BJ (cell line): ENCODE data around the gene KLLN. TPM values are rescaled to one million over a fixed set of nuclear protein-coding genes. Genes with fewer than 3 reads are reported as not detected.
A peak's percentile ranks its signal among the peaks of the same experiment; 100 is the strongest.
"Not testable (repeated sequence)": the region's sequence is repeated elsewhere in the genome, so short reads cannot be mapped to it uniquely, and the experiment has no call there.

Experiments used
- CTCF ChIA-PET: fragments of 350-600 bp; formaldehyde crosslinking; extraction: SDS; loops from one replicate; lab custom pipeline; 2021; ENCODE audit warnings: antibody characterized with exemption, inconsistent platforms; lab: Yijun Ruan, JAX
- POLR2A ChIA-PET: fragments of 300-600 bp; sonication (Branson Sonifier 250); formaldehyde crosslinking; extraction: SDS; loops from one replicate; lab custom pipeline; 2021; ENCODE audit warnings: antibody characterized with exemption; lab: Charles Lee
- DNase-seq: peaks from one replicate; pipeline ENCODE4 v3.0.0-alpha.2; 2011; ENCODE audit warnings: low read depth
- H3K27me3 ChIP-seq: 2 replicates; pipeline ENCODE4 v1.6.0; 2011; ENCODE audit warnings: low read length; ENCODE audit not compliant: control insufficient read depth, insufficient read depth
- H3K36me3 ChIP-seq: 2 replicates; pipeline ENCODE4 v1.5.1; 2011; ENCODE audit warnings: low read length; ENCODE audit not compliant: control insufficient read depth, insufficient read depth
- H3K4me3 ChIP-seq: 2 replicates; pipeline ENCODE4 v1.5.1; 2011; ENCODE audit warnings: low read depth, mild to moderate bottlenecking, control low read depth, low read length
- polyA plus RNA-seq: library from polyadenylated mRNA; depleted of rRNA; stranded (reverse); fragments of >200 nt; gene quantifications from 2 replicates; pipeline ENCODE4 v1.2.3, GENCODE V29; 2011
- TF ChIP-seq, protein P1 (sequence below): IDR thresholded peaks from 2 replicates; pipeline ENCODE4 v1.5.1; 2011; ENCODE audit warnings: low read depth, mild to moderate bottlenecking, control low read depth, inconsistent platforms, low read length, moderate library complexity; ENCODE audit not compliant: insufficient read depth

Gene KLLN
- polyA plus RNA-seq, 1 experiment = 0.42 TPM

DNA sequence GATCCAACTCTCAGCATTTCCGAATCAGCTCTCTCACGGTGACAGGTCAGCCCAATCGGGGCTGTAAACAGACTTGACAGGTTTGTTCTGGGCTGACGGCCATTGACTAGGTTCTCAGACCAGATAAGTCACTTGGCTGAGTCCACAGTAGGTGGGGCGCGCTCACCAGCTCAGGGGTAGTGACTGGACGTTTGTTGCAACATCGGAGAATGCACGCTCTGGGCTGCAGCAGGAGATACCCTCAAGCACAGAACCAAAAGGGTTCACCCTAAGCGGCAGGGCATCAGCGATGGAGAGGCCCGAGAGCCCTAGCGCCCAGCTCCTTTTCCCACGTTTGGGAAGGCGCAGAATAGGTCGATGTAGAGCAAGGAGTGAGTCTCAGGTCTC, 1.8 kb downstream of the KLLN start:
- TF ChIP-seq, protein P1, sequence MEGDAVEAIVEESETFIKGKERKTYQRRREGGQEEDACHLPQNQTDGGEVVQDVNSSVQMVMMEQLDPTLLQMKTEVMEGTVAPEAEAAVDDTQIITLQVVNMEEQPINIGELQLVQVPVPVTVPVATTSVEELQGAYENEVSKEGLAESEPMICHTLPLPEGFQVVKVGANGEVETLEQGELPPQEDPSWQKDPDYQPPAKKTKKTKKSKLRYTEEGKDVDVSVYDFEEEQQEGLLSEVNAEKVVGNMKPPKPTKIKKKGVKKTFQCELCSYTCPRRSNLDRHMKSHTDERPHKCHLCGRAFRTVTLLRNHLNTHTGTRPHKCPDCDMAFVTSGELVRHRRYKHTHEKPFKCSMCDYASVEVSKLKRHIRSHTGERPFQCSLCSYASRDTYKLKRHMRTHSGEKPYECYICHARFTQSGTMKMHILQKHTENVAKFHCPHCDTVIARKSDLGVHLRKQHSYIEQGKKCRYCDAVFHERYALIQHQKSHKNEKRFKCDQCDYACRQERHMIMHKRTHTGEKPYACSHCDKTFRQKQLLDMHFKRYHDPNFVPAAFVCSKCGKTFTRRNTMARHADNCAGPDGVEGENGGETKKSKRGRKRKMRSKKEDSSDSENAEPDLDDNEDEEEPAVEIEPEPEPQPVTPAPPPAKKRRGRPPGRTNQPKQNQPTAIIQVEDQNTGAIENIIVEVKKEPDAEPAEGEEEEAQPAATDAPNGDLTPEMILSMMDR = peak; percentile 39; the same call in 1 of the 2 replicates
- Histone ChIP-seq H3K36me3 (no peaks in the 10 kb centered on the region), H3K27me3 (no peaks in the 10 kb centered on the region), H3K4me3 (peak overlapping the region; percentile 84)
- ChIA-PET CTCF (interaction anchor here (0.7 to 6.3 kb wide), 12 partner anchors 11 to 693 kb away, joined by 3 to 45 read pairs (median 4); no protein-coding TSS in a partner anchor), POLR2A (interaction anchor here (1.1 to 1.2 kb wide), 2 partner anchors 325 to 327 kb away, joined by 3 to 6 read pairs; no protein-coding TSS in a partner anchor)
- DNase-seq = no peak

DNA sequence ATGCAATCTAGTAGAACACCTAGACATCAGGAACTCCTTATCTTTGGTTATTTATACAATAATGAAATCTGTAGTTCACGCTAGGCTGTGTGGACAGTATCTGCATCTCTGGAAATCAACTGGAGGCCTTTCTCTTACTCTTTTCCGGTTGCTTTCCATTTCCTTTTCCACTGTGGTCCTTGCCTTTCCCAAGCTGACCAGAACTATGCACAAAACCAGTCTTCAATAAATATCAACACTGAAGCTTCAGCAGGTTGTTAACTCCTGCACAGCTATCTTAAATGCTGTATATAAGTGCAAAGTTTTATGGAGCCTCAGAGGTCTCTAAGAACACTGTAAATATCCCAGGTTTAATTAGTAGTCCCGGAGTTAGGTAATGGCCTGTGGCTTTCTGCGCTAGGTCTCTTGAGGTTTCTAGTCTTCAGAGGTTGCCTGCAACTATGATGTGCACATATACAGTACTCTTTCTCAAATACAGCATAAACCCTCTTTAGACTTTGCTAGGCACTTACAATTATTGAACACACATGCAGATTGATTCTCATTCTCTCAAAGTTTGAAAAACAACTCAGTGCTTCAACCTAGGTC, 2.4 kb downstream of the KLLN start:
- H3K27me3 ChIP-seq = no peaks in the 10 kb centered on the region
- peak overlapping the region; percentile 84; the same call in 1 of the 2 replicates for H3K4me3 ChIP-seq
- TF ChIP-seq, protein P1 = no peak
- POLR2A ChIA-PET = interaction anchor here (1.1 kb wide), 1 partner anchor 328 kb away, joined by 6 read pairs; no protein-coding TSS in a partner anchor
- CTCF ChIA-PET = interaction anchor here (1.0 to 6.3 kb wide), 8 partner anchors 10 to 692 kb away, joined by 3 to 45 read pairs (median 4); no protein-coding TSS in a partner anchor
- no peaks in the 10 kb centered on the region for H3K36me3 ChIP-seq
- no peak for DNase-seq

DNA sequence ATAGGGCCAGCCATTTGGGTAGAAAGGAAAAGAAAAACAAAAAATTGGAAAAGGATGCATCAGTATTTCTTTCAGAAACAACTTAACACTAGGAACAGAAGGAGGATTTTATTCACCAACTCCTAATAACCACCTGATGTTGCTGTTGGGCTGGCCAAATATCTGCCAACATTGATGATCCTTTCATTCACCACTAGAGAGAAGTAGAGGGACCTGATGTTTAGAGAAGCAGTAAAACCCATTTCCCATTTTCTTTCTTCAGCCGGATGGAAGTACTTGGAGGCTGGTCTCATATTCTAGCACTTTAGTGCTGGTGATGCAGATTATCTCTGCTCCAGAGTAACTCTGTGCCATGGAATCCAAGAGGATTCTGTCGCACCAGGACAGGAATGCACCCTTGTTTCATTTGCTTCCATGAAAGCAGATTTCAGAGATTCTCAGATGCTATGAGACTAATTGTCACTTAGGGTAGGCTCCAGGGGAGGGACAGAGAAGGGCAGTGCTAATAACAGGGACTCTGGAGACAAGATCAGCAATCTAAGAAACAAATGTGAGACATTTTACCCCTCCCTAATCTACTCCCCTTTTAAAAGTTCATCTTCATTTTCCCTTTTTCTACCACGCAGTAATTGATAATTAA, 3.1 kb downstream of the KLLN start:
- Histone ChIP-seq H3K36me3 (no peaks in the 10 kb centered on the region), H3K4me3 (no peak overlapping the region), H3K27me3 (no peaks in the 10 kb centered on the region)
- ChIA-PET CTCF (interaction anchor here (1.3 to 6.3 kb wide), 6 partner anchors 10 to 693 kb away, joined by 3 to 45 read pairs (median 7); no protein-coding TSS in a partner anchor), POLR2A (no interaction called here)
- no peak for DNase-seq
- TF ChIP-seq, protein P1 = peak; percentile 40

DNA sequence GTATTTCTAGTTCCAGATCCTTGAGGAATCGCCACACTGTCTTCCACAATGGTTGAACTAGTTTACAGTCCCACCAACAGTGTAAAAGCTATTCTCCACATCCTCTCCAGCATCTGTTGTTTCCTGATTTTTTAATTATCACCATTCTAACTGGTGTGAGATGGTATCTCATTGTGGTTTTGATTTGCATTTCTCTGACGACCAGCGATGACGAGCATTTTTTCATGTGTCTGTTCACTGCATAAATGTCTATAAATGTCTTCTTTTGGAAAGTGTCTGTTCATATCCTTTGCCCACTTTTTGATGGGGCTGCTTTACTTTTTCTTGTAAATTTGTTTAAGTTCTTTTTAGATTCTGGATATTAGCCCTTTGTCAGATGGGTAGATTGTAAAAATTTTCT, 7.7 kb downstream of the KLLN start:
- H3K27me3 ChIP-seq, H3K36me3 ChIP-seq, POLR2A ChIA-PET, H3K4me3 ChIP-seq, DNase-seq: not testable (repeated sequence)
- CTCF ChIA-PET = interaction anchor here (0.8 to 1.2 kb wide), 2 partner anchors 147 to 533 kb away, joined by 3 read pairs; no protein-coding TSS in a partner anchor

DNA sequence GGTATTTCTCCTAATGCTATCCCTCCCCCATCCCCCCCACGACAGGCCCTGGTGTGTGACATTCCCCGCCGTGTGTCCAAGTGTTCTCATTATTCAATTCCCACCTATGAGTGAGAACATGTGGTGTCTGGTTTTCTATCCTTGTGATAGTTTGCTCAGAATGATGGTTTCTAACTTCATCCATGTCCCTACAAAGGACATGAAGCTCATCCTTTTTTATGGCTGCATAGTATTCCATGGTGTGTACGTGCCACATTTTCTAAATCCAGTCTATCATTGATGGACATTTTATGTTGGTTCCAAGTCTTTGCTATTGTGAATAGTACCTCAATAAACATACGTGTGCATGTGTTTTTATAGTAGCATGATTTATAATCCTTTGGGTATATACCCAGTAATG, 8.1 kb downstream of the KLLN start:
- H3K4me3 ChIP-seq, H3K36me3 ChIP-seq, POLR2A ChIA-PET, H3K27me3 ChIP-seq, DNase-seq: not testable (repeated sequence)
- CTCF ChIA-PET = interaction anchor here (1.2 kb wide), 1 partner anchor 533 kb away, joined by 3 read pairs; no protein-coding TSS in a partner anchor

DNA sequence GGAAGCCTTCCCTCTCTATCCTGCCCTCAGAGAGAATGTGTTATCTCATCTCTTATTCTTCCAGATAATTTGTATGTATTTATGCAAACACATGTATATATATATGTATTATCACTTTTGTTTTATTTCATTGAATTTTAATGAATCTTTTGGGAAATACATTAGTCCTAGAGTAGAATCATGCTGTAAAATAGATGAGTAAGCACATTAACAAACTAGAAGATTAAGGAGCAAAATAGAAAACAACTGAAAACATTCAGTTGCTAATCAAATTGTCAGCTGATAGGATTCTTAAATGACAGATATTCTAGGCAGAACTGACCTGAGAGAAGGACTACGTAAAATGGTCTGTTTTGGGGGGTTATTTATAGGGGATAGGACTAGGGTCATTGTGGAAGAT, 11.2 kb downstream of the KLLN start:
- H3K4me3 ChIP-seq = no peak overlapping the region
- CTCF ChIA-PET = interaction anchor here (0.6 to 4.1 kb wide), 7 partner anchors 7 to 700 kb away, joined by 3 to 39 read pairs (median 8); no protein-coding TSS in a partner anchor
- no peak for DNase-seq
- no peaks in the 10 kb centered on the region for H3K36me3 ChIP-seq
- H3K27me3 ChIP-seq = no peaks in the 10 kb centered on the region
- POLR2A ChIA-PET = no interaction called here
- TF ChIP-seq, protein P1 = no peak
